GM18508 (cell line): ENCODE measurements around the gene GPR157.

Experiments
- ATAC-seq: cut with Tn5 transposase; IDR thresholded peaks from one replicate; pipeline ENCODE4 v1.9.1; 2021; ENCODE audit warnings: moderate number of reproducible peaks; ENCODE audit not compliant: insufficient read depth, unreplicated experiment

GPR157 gene

GRCh38 chr1:9121496-9122409, 7.1 kb downstream of the GPR157 start:
- no peak for ATAC-seq

GRCh38 chr1:9120312-9120958, 8.5 kb downstream of the GPR157 start:
- no peak for ATAC-seq

- no peak for ATAC-seq
These were observed 9.2 kb downstream of the GPR157 start for GRCh38 chr1:9119745-9120144.

GRCh38 chr1:9118186-9118585, 10.7 kb downstream of the GPR157 start:
- ATAC-seq = no peak

- ATAC-seq = no peak
These were observed 13.3 kb downstream of the GPR157 start for GRCh38 chr1:9115351-9116205.

GRCh38 chr1:9112961-9113880, 15.7 kb downstream of the GPR157 start:
- no peak for ATAC-seq

GRCh38 chr1:9111957-9112356, 16.9 kb downstream of the GPR157 start:
- ATAC-seq = no peak

GRCh38 chr1:9111357-9111691, 17.6 kb downstream of the GPR157 start:
- no peak for ATAC-seq

- ATAC-seq = no peak
These were observed 18.1 kb downstream of the GPR157 start for GRCh38 chr1:9110669-9111356.

- ATAC-seq = no peak
These were observed 20.7 kb downstream of the GPR157 start for GRCh38 chr1:9108056-9108665.

GRCh38 chr1:9107136-9107535, 21.8 kb downstream of the GPR157 start:
- no peak for ATAC-seq

GRCh38 chr1:9106286-9106685, 22.6 kb downstream of the GPR157 start:
- ATAC-seq = no peak

GRCh38 chr1:9105336-9105867, 23.5 kb downstream of the GPR157 start:
- no peak for ATAC-seq

GRCh38 chr1:9101510-9102146, 27.3 kb downstream of the GPR157 start:
- ATAC-seq = no peak

- no peak for ATAC-seq
These were observed 28.3 kb downstream of the GPR157 start for GRCh38 chr1:9100471-9101043.

GRCh38 chr1:9099555-9099954, 29.3 kb downstream of the GPR157 start:
- ATAC-seq = no peak

GRCh38 chr1:9097947-9098705, 30.8 kb downstream of the GPR157 start:
- ATAC-seq = no peak
